ENCODE measurements around the gene NCKAP5.

GRCh38 chr2:132998221-132998620 is 570.0 kb downstream of the NCKAP5 start:
- TF ChIP-seq, protein P1, sequence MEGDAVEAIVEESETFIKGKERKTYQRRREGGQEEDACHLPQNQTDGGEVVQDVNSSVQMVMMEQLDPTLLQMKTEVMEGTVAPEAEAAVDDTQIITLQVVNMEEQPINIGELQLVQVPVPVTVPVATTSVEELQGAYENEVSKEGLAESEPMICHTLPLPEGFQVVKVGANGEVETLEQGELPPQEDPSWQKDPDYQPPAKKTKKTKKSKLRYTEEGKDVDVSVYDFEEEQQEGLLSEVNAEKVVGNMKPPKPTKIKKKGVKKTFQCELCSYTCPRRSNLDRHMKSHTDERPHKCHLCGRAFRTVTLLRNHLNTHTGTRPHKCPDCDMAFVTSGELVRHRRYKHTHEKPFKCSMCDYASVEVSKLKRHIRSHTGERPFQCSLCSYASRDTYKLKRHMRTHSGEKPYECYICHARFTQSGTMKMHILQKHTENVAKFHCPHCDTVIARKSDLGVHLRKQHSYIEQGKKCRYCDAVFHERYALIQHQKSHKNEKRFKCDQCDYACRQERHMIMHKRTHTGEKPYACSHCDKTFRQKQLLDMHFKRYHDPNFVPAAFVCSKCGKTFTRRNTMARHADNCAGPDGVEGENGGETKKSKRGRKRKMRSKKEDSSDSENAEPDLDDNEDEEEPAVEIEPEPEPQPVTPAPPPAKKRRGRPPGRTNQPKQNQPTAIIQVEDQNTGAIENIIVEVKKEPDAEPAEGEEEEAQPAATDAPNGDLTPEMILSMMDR (IDR thresholded peaks at IDR 0.05 in 8 of 11, conservative IDR thresholded peaks at IDR 0.05 in 3 of 11), result no peak
- TF ChIP-seq POLR2AphosphoS5 (IDR thresholded peaks at IDR 0.05), result no peak
- TF ChIP-seq POLR2A (IDR thresholded peaks at IDR 0.05), result no peak

Data from spleen (tissue), 7 donors.